Stomach smooth muscle (tissue), 2 donors: Measurements from ENCODE around the gene TFCP2L1.

Experiments
- H3K27ac ChIP-seq: one replicate; pipeline ENCODE4 v1.7.0; 2013; ENCODE audit warnings: mild to moderate bottlenecking, low read length, inconsistent platforms
- H3K27me3 ChIP-seq, 2 donors: one replicate each; pipeline ENCODE4 v1.7.0; 2013; ENCODE audit warnings: low read length in 2 of 2; ENCODE audit not compliant: insufficient read depth in 2 of 2, control insufficient read depth in 1 of 2
- H3K36me3 ChIP-seq, 2 donors: one replicate each; pipeline ENCODE4 v1.7.0; 2013; ENCODE audit warnings: low read length in 2 of 2; ENCODE audit not compliant: control insufficient read depth in 2 of 2, insufficient read depth in 2 of 2
- H3K4me1 ChIP-seq: one replicate; pipeline ENCODE4 v1.7.0; 2013; ENCODE audit warnings: low read length; ENCODE audit not compliant: control insufficient read depth, insufficient read depth
- H3K4me3 ChIP-seq, 2 donors: one replicate each; pipeline ENCODE4 v1.7.0; 2013; ENCODE audit warnings: low read length in 2 of 2
- H3K9ac ChIP-seq, 2 donors: one replicate each; pipeline ENCODE4 v1.7.0; 2013; ENCODE audit warnings: low read length in 2 of 2, mild to moderate bottlenecking in 1 of 2
- H3K9me3 ChIP-seq, 2 donors: one replicate each; pipeline ENCODE4 v1.7.0; 2013; ENCODE audit warnings: low read length in 2 of 2; ENCODE audit not compliant: control insufficient read depth in 2 of 2
- donor health status: healthy.
- donor health status: Pancreatic carcinoma.

The TFCP2L1 gene

GRCh38 chr2:121172456-121172855 lies 112.5 kb downstream of the TFCP2L1 start:
- no peaks in the 10 kb centered on the region for H3K4me1 ChIP-seq
- H3K9me3 ChIP-seq, result peaks cover 6 to 12% of the 10 kb centered on the region in 2 donors
- H3K9ac ChIP-seq, result no peak overlapping the region
- no peak overlapping the region for H3K4me3 ChIP-seq
- no peak overlapping the region for H3K27ac ChIP-seq
- no peaks in the 10 kb centered on the region for H3K36me3 ChIP-seq
- peaks cover 0 to 3% of the 10 kb centered on the region in 2 donors for H3K27me3 ChIP-seq

- H3K9me3 ChIP-seq, result peaks cover 6 to 12% of the 10 kb centered on the region in 2 donors
- no peak overlapping the region for H3K9ac ChIP-seq
- H3K36me3 ChIP-seq, result no peaks in the 10 kb centered on the region
- no peak overlapping the region for H3K27ac ChIP-seq
- no peaks in the 10 kb centered on the region for H3K4me1 ChIP-seq
- H3K27me3 ChIP-seq, result peaks cover 0 to 3% of the 10 kb centered on the region in 2 donors
- H3K4me3 ChIP-seq, result no peak overlapping the region
Observed at GRCh38 chr2:121171625-121172119, 113.3 kb downstream of the TFCP2L1 start.

DNA sequence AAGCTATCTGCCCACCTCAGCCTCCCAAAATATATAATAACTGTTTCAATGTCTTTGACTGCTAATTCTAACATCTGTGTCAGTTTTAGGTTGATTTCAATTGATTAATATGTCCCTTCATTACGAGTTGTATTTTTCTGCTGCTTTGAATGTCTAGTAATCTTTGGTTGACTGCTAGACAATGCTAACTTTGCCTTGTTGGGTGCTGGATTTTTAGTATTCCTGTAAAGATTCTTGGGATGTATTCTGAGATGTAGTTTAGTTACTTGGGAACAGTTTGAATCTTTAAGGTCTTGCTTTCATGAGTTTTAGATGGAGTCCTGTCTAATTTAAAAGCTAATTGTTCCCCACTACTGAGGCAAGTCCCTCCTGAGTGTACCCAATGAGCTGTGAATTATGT lies 114.4 kb downstream of the TFCP2L1 start:
- no peak overlapping the region for H3K9ac ChIP-seq
- H3K4me1 ChIP-seq, result no peaks in the 10 kb centered on the region
- H3K36me3 ChIP-seq, result no peaks in the 10 kb centered on the region
- H3K4me3 ChIP-seq, result no peak overlapping the region
- H3K27me3 ChIP-seq, result peaks cover 0 to 3% of the 10 kb centered on the region in 2 donors
- no peak overlapping the region for H3K27ac ChIP-seq
- peaks cover 6 to 12% of the 10 kb centered on the region in 2 donors for H3K9me3 ChIP-seq

- Histone ChIP-seq H3K9ac (no peak overlapping the region), H3K27me3 (no peaks in the 10 kb centered on the region), H3K36me3 (no peaks in the 10 kb centered on the region), H3K9me3 (peaks cover 6 to 12% of the 10 kb centered on the region in 2 donors), H3K27ac (no peak overlapping the region), H3K4me3 (no peak overlapping the region), H3K4me1 (no peaks in the 10 kb centered on the region)
Observed at GRCh38 chr2:121167411-121167810, 117.6 kb downstream of the TFCP2L1 start.
